Nephron progenitor cell (in vitro differentiated cells): ENCODE measurements around the gene EPS8.

Source experiments
- DNase-seq: peaks from one replicate; pipeline ENCODE4 v3.0.0; 2021
- H3K27ac Mint-ChIP-seq: 2 replicates; pipeline ENCODE4 v1.8.0; 2021; ENCODE audit warnings: mild to moderate bottlenecking, moderate library complexity, mixed read lengths
- H3K27me3 Mint-ChIP-seq: 2 replicates; pipeline ENCODE4 v1.8.0; 2021; ENCODE audit warnings: mild to moderate bottlenecking, low read depth, mixed read lengths; ENCODE audit not compliant: poor library complexity
- H3K36me3 Mint-ChIP-seq: 2 replicates; pipeline ENCODE4 v1.8.0; 2021; ENCODE audit warnings: low read depth, mixed read lengths
- H3K4me1 Mint-ChIP-seq: 2 replicates; pipeline ENCODE4 v1.8.0; 2021; ENCODE audit warnings: mixed read lengths
- H3K4me3 Mint-ChIP-seq: 2 replicates; pipeline ENCODE4 v1.8.0; 2021; ENCODE audit warnings: mild to moderate bottlenecking, moderate library complexity, mixed read lengths
- H3K9me3 Mint-ChIP-seq: 2 replicates; pipeline ENCODE4 v1.8.0; 2021; ENCODE audit warnings: mild to moderate bottlenecking, moderate library complexity, mixed read lengths
- TF ChIP-seq, protein P1 (sequence below): fragments of 200-600 bp; sonication (generic); IDR thresholded peaks from 2 replicates; pipeline ENCODE4 v1.5.0; 2021; ENCODE audit warnings: antibody characterized with exemption

Gene EPS8

DNA sequence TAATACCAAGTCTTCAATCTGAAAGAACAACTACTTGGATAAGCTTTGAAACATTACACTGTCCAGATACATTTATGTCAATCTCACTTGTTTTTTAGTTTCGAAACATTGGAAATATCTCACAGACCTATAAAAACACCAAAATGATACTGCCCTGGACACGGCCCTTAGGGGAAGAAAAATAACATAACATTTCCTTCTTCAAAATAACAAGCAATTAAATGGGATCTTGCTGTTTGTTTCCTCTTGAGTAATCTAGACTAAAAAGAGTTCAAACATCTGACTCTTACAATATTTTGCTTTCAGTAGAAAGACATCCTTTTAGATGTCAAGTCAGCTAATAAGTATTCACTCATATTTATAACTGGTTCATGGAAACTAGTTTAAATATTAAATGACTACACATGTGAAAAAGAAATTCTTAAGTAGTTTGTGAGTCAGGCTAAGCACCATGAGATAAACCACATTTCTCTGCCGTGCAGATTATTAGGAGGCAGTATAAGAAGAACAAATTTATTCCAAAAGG is 87.5 kb downstream of the EPS8 start:
- H3K4me3 Mint-ChIP-seq, result no peak overlapping the region
- no peaks in the 10 kb centered on the region for H3K9me3 Mint-ChIP-seq
- TF ChIP-seq, protein P1, sequence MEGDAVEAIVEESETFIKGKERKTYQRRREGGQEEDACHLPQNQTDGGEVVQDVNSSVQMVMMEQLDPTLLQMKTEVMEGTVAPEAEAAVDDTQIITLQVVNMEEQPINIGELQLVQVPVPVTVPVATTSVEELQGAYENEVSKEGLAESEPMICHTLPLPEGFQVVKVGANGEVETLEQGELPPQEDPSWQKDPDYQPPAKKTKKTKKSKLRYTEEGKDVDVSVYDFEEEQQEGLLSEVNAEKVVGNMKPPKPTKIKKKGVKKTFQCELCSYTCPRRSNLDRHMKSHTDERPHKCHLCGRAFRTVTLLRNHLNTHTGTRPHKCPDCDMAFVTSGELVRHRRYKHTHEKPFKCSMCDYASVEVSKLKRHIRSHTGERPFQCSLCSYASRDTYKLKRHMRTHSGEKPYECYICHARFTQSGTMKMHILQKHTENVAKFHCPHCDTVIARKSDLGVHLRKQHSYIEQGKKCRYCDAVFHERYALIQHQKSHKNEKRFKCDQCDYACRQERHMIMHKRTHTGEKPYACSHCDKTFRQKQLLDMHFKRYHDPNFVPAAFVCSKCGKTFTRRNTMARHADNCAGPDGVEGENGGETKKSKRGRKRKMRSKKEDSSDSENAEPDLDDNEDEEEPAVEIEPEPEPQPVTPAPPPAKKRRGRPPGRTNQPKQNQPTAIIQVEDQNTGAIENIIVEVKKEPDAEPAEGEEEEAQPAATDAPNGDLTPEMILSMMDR, result no peak
- DNase-seq, result no peak
- H3K27me3 Mint-ChIP-seq, result no peaks in the 10 kb centered on the region
- no peaks in the 10 kb centered on the region for H3K36me3 Mint-ChIP-seq
- H3K4me1 Mint-ChIP-seq, result peaks cover 11% of the 10 kb centered on the region
- H3K27ac Mint-ChIP-seq, result no peak overlapping the region

DNA sequence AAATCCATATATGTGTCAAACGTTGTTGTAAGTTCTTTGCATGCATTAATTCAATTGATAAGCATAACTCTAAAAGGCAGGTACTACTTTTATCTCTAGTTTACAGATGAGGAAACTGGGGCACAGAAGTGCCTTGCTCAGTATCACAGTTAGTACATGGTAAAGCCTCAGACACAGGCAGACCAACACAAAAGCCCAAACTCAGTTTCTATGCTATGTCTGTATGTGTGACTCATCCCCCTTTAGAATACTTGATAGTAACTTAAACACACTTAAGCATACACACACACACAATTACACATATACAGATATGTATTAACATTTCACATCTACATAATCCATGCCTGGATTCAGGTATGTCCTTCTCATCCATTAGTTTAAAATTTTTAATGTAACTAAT is 88.0 kb downstream of the EPS8 start:
- Mint-ChIP-seq H3K27me3 (no peaks in the 10 kb centered on the region), H3K4me1 (peaks cover 8% of the 10 kb centered on the region)

DNA sequence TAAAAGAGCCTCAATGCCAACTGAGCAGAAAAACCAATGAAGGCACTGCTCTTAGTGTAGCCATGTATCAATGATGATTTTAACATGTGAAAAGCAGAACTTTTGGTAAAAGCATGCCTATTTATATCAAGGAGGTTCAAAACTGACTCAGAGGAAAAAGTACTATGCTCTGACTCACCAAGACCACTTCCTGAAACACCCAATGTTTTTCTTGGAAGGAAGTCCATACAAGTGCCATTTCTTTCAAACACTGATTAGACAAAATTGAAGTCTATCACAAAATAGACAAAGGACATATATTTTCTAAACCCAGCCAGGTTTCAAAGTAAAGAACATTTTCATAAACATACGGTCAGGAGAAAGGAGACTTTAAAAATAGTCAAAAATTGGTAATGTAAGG is 88.6 kb downstream of the EPS8 start:
- TF ChIP-seq, protein P1, result no peak
- H3K36me3 Mint-ChIP-seq, result no peaks in the 10 kb centered on the region
- peaks cover 5% of the 10 kb centered on the region for H3K4me1 Mint-ChIP-seq
- no peak overlapping the region for H3K27ac Mint-ChIP-seq
- no peaks in the 10 kb centered on the region for H3K9me3 Mint-ChIP-seq
- H3K4me3 Mint-ChIP-seq, result no peak overlapping the region
- no peaks in the 10 kb centered on the region for H3K27me3 Mint-ChIP-seq
- no peak for DNase-seq

More for the DNA sequence above, 88.0 kb downstream of the EPS8 start:
- no peak for DNase-seq
- H3K9me3 Mint-ChIP-seq, result no peaks in the 10 kb centered on the region
- H3K27ac Mint-ChIP-seq, result no peak overlapping the region
- TF ChIP-seq, protein P1, result no peak
- H3K4me3 Mint-ChIP-seq, result no peak overlapping the region
- H3K36me3 Mint-ChIP-seq, result no peaks in the 10 kb centered on the region

DNA sequence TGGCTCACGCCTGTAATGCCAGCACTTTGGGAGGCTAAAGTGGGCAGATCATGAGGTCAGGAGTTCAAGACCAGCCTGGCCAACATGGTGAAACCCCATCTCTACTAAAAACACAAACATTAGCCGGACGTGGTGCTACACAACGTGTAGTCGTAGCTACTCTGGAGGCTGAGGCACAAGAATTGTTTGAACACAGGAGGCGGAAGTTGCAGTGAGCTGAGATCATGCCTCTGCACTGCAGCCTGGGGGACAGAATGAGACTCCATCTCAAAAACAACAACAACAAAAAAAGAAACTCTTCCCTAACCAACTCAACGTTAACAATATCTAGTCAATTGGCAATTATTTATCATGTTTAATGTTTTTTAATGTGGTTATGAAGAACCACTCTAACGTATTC is 89.3 kb downstream of the EPS8 start:
- Mint-ChIP-seq H3K9me3 (no peaks in the 10 kb centered on the region), H3K27ac (no peak overlapping the region), H3K36me3 (no peaks in the 10 kb centered on the region), H3K4me3 (no peak overlapping the region), H3K4me1 (peaks cover 5% of the 10 kb centered on the region), H3K27me3 (no peaks in the 10 kb centered on the region)
- TF ChIP-seq, protein P1, result no peak
- DNase-seq, result no peak

DNA sequence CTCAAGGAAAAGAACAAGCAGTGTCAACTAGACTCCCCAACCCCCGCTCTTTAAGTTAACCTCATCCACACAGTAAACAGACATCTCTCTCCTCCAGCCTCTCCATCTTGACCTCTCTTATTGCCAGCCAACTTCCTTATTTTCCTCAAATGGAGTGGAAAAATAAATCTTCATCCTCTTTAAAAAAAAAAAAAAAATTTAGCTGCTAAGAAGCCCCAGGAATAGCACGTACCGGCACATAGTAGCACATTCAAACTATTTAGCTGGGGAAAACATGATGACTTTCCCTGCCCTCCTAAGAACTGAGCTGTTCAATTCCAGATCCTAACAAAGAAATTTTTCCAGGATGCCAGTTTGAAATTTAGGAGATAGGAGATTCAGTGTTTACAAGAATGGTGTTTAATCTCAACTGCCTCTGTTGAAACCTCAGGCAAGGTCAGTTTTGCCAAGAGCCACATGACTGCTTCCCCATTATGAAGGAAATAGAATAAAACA is 90.8 kb downstream of the EPS8 start:
- Mint-ChIP-seq H3K27ac (no peak overlapping the region), H3K4me3 (no peak overlapping the region), H3K9me3 (no peaks in the 10 kb centered on the region), H3K27me3 (no peaks in the 10 kb centered on the region), H3K36me3 (no peaks in the 10 kb centered on the region), H3K4me1 (peaks cover 5% of the 10 kb centered on the region)
- DNase-seq, result no peak
- TF ChIP-seq, protein P1, result no peak

DNA sequence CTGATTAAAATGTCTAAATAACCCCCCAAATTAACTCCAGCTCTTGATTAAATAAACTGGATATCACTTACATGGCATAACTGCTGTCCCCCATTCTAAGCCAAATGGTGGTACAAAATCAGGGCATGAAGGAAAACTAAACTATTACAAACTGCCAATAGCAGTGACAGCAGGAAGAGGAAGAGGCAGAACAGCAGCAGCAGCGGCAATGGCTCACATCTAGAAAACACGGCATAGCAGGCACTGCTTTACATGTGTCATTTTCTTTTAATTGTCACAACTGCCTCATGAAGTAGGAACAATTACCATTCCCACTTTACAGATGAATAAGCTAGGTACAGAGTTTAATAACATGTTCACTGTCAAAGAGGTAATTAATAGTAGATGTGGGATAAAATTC is 92.0 kb downstream of the EPS8 start:
- Mint-ChIP-seq H3K9me3 (no peaks in the 10 kb centered on the region), H3K4me1 (peaks cover 5% of the 10 kb centered on the region), H3K4me3 (no peak overlapping the region), H3K36me3 (no peaks in the 10 kb centered on the region), H3K27me3 (no peaks in the 10 kb centered on the region), H3K27ac (no peak overlapping the region)
- DNase-seq, result no peak
- TF ChIP-seq, protein P1, result no peak
